Fibroblast of mammary gland (primary cell): ENCODE data around the gene SRI.

Experiments
- DNase-seq: peaks from one replicate; pipeline ENCODE4 v3.0.0-alpha.2; 2010; ENCODE audit warnings: low read depth
- H3K4me3 ChIP-seq: 2 replicates; pipeline ENCODE4 v1.5.1; 2011; ENCODE audit warnings: low read depth, mild to moderate bottlenecking, low read length, moderate library complexity; ENCODE audit not compliant: control insufficient read depth
- TF ChIP-seq, protein P1 (sequence below): conservative IDR thresholded peaks from 2 replicates; pipeline ENCODE4 v1.5.1; 2011; ENCODE audit warnings: low read depth, low read length, inconsistent platforms; ENCODE audit not compliant: control insufficient read depth, insufficient read depth

Gene SRI

DNA sequence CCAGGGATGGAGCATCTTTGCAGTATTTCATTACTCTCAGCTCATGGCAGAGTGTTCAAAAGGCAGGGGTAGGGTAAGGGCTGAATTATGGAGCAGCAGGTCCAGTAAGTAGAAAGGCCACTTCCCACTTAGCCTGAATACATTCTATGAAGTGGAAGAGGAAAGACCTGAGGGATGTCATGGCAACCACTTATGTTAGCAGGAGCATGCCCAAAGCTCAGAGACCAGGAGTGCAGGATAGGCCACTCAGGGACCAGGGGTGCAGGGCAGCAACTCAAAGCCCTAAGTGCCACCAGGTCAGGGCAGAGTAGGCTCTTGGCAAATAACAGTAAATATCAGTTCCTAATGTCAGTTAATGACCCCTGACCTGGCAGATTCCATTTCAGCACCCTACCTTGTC lies 3.6 kb downstream of the SRI start:
- H3K4me3 ChIP-seq = no peak overlapping the region
- TF ChIP-seq, protein P1, sequence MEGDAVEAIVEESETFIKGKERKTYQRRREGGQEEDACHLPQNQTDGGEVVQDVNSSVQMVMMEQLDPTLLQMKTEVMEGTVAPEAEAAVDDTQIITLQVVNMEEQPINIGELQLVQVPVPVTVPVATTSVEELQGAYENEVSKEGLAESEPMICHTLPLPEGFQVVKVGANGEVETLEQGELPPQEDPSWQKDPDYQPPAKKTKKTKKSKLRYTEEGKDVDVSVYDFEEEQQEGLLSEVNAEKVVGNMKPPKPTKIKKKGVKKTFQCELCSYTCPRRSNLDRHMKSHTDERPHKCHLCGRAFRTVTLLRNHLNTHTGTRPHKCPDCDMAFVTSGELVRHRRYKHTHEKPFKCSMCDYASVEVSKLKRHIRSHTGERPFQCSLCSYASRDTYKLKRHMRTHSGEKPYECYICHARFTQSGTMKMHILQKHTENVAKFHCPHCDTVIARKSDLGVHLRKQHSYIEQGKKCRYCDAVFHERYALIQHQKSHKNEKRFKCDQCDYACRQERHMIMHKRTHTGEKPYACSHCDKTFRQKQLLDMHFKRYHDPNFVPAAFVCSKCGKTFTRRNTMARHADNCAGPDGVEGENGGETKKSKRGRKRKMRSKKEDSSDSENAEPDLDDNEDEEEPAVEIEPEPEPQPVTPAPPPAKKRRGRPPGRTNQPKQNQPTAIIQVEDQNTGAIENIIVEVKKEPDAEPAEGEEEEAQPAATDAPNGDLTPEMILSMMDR = no peak

DNA sequence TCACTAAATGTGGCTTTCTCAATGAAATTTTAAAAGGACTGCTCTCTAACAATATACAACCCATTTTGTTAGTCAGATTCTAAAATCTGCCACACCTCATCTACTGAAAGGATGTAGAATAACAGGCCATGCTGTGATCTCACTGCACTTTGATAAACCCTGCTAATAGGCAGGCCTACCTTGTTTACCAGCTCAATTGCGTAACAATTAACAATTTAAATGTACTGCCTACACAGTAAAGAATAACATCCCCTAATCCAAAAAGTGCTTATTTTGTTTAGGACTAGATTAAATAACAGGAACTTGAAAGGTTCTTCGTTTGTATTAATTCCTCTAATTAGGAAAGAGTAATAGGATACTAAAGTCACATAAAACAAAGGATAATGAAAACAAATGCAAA lies 4.5 kb downstream of the SRI start:
- DNase-seq = no peak
- TF ChIP-seq, protein P1 = no peak
- no peak overlapping the region for H3K4me3 ChIP-seq

More for the DNA sequence above, 3.6 kb downstream of the SRI start:
- no peak for DNase-seq

DNA sequence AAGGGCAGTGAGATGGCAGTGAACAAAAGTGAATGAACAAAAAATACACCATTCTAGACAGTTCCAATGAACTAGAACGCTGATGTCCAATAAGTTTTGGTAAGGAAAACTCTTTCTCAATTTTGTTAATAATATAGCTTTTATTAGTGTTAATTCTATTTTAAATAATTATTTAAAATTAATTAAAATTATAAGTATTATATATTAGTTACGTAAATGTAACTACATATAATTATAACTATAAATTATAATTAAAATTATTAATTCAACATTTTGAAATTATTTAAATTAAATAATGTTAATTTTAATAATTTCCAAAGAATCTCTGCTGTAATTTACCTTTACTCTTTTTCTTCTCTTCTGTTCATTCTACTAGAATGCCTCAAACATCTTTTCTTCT lies 5.4 kb downstream of the SRI start:
- TF ChIP-seq, protein P1 = no peak
- no peak for DNase-seq

DNA sequence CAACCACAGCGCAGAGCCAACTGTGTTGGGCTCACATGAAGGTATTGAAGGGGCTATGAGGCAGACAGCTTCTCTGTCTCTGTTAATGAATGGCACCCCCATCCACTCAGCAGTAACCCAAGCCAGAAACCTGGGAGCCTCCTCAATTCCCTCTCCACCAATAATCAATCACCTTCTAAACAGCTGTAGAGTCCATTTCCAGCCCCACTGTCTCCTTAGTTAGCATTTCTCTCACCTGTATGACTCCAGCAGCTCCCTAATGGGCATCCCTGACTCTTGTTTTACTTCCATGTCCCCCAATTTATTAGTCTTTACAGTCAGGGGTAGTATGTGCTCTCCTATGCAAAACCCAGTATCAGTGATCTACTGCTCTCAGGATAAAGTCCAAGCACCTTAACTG lies 6.9 kb downstream of the SRI start:
- no peak for DNase-seq
- TF ChIP-seq, protein P1 = no peak
- H3K4me3 ChIP-seq = no peak overlapping the region

More for the DNA sequence above, 5.4 kb downstream of the SRI start:
- H3K4me3 ChIP-seq = no peak overlapping the region

DNA sequence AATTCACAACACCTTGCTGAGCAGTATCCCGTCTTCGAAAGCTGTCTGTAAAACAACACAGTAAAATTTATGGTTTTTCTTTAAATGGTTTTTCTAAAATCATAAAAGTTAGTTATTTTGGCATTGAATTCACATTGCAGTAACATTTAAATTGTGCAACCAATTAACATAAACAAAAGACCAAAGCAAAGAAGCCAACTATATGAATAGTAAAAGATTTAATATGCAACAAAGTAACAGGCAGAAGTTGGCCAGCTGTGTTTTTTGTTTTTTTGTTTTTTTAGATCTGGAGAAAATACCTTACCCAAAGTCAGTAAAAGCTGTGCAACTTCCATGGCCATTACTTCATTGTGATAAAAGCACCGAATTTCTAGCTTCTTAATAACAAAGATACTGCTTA lies 11.3 kb downstream of the SRI start:
- H3K4me3 ChIP-seq = no peak overlapping the region
- TF ChIP-seq, protein P1 = no peak
- DNase-seq = no peak

DNA sequence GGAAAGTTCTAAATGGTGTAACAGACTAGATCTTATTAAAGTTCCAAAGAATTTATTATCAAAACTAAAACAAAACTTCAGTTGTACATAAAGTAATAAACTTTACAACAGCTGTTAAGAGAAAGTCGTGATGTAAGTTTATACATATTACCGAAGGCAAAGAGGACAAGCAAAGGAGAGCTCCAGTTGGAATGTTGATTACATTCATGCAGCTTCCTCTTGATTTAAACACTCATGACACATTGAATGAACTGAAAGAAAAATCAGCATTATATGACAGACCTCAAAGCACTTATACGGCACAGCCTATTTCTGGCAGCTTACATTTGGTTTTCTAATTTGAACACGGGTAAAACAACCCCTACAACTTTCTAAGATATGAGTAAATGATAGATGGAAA lies 13.6 kb downstream of the SRI start:
- no peak overlapping the region for H3K4me3 ChIP-seq
- no peak for DNase-seq
- TF ChIP-seq, protein P1 = no peak

DNA sequence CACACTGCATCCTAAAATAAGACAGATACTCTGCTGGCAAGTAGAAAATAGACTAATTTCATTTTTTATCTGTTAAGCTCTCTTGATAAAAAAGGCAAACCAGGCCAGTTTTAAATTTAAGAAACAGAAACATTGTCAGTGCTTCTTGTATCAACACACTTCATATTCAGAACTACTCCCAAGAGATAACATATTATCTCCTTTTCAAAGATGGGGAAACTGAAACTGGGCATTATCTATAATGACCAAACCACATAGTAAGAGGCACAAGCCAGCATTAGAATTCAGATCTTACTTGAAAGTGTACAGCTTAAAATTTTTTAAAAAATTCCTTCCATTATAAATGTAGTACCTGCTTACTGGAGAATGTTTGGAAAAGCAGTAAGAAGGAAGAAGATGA lies 14.7 kb downstream of the SRI start:
- no peak overlapping the region for H3K4me3 ChIP-seq
- DNase-seq = no peak
- TF ChIP-seq, protein P1 = no peak
